Measurements from ENCODE around the gene LMO1.

Gene LMO1

DNA sequence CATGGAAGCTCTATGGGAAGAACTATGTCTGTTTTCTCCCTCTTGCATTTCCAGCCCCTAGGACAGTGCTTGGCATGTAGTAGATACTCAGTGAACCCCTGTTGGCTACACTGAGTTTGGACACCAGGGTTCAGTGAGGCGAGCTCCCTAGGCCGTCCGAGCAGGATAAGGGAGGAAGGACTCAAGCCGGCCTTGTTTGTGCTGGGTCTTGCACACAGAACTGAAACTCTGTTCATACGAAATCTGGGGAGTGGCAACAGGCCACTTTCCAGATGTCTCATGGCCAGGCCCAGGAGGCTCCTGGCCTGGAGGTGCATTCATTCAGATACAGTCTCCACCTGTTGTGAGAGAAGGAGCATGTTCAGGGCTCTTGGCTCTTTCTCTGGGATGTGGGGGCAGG lies 23.6 kb upstream of the LMO1 start:
- H3K4me3 Mint-ChIP-seq: no peak overlapping the region
- H3K9me3 Mint-ChIP-seq: no peaks in the 10 kb centered on the region
- peaks cover 66% of the 10 kb centered on the region for H3K4me1 Mint-ChIP-seq
- DNase-seq: no peak
- H3K27me3 Mint-ChIP-seq (ENCODE audit: low read depth, poor library complexity): peaks cover 14% of the 10 kb centered on the region
- no peak for TF ChIP-seq CTCF (IDR thresholded peaks at IDR 0.05)
- H3K36me3 Mint-ChIP-seq (ENCODE audit: low read depth): no peaks in the 10 kb centered on the region
- no peak overlapping the region for H3K27ac Mint-ChIP-seq

DNA sequence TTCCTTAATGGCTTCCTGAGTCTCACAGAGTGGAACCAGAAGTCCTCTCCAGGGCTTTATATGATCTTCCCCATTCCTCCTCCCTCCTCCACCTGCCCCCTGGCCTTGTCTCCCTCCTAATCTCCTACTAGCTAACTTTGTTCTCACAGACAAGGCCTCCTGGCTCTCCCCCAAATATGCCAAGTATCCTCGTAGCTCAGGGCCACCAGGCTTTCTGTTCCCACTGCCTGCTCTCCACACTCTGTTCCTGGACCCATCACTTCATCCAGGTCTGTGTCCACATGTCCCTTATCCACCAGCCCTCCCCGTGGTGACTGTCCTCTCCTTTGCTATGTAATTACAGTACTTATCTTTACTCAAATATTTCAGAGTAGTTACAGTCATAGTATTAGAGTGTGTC lies 23.2 kb upstream of the LMO1 start:
- H3K36me3 Mint-ChIP-seq (ENCODE audit: low read depth): no peaks in the 10 kb centered on the region
- no peaks in the 10 kb centered on the region for H3K9me3 Mint-ChIP-seq
- peaks cover 14% of the 10 kb centered on the region for H3K27me3 Mint-ChIP-seq (ENCODE audit: low read depth, poor library complexity)
- TF ChIP-seq CTCF (IDR thresholded peaks at IDR 0.05): no peak
- no peak overlapping the region for H3K4me3 Mint-ChIP-seq
- H3K27ac Mint-ChIP-seq: no peak overlapping the region
- DNase-seq: no peak
- H3K4me1 Mint-ChIP-seq: peaks cover 65% of the 10 kb centered on the region

DNA sequence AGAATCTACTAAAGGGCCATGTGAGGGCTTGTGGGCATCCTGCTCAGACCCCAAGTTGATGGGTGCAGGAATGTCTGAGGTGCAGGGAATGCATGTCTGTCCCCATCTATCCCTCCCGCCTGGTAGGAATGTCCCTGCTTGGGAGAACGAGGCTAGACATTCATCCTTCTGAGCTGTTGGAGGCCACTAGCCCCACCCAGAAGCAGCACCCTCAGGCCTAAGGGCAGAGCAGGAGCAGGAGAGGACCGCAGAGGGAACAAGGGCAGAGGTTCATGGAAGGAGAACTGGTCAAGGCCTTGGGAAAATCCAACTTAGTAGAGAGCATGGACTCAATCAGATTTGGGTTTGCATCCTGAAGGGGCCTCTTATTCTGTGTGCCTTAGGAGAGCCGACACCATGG lies 22.1 kb upstream of the LMO1 start:
- H3K9me3 Mint-ChIP-seq: peaks cover 2% of the 10 kb centered on the region
- no peaks in the 10 kb centered on the region for H3K36me3 Mint-ChIP-seq (ENCODE audit: low read depth)
- DNase-seq: no peak
- no peak for TF ChIP-seq CTCF (IDR thresholded peaks at IDR 0.05)
- H3K27me3 Mint-ChIP-seq (ENCODE audit: low read depth, poor library complexity): peaks cover 14% of the 10 kb centered on the region
- H3K27ac Mint-ChIP-seq: no peak overlapping the region
- H3K4me1 Mint-ChIP-seq: peaks cover 54% of the 10 kb centered on the region
- no peak overlapping the region for H3K4me3 Mint-ChIP-seq

DNA sequence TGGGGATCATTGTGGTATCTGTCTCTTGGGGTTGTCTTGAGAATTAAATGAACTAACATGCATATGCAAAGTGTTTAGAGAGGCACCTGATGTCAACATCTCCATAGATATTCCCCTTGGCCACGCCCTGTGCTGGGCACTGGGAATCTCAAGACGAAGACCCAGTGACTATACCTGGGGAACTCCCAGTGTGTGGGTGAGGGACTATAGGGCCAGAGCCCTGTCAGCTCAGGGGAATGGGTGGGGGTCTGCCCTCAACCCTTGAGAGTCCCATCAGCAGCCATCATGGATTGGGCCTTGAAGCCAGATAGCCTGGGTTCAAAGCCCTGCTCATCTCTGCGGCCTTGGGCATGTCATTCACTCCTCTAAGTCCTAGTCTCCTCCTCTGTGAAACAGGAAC lies 21.6 kb upstream of the LMO1 start:
- Mint-ChIP-seq H3K4me3 (no peak overlapping the region), H3K27ac (no peak overlapping the region), H3K27me3 (ENCODE audit: low read depth, poor library complexity) (peaks cover 14% of the 10 kb centered on the region), H3K4me1 (peaks cover 49% of the 10 kb centered on the region), H3K36me3 (ENCODE audit: low read depth) (no peaks in the 10 kb centered on the region), H3K9me3 (peaks cover 7% of the 10 kb centered on the region)
- DNase-seq: no peak
- TF ChIP-seq CTCF (IDR thresholded peaks at IDR 0.05): no peak

DNA sequence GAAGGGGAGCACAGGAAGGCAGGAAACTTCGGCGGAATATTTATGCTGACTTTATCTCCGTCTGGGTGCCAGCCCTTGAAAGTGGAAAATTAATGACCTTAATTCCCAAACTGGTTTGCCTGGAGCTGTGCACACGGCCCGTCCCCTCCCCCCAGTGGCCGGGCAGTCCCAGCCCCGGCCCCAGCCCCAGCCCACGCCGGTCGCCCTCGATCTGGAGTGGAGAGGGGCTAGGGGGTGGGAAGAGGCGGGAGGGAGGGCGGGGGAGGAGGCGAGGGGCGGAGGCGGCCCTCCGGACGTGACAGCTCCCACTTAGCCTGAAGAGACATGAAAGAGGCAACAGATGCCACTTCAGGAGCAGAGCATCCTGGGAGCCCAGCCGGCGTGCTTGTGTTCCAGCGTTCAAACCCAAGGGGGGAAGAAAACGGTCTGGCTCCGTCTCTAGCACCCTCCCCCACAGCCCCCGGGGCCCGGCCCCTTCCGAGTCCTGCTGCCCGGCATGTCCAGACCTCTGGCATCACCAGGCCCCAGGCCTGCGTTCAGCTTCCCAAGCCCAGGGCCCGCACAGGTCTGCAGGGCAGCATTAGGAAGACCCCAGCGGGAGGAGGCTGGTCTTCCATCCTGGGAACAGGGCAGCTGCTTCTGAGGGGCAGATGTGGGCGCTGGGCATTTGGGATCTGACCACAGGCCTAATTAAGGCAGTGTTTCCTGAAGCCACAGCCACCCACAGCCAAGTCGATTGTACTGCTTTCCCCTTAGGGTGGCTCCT lies 20.0 kb upstream of the LMO1 start:
- Mint-ChIP-seq H3K9me3 (peaks cover 14% of the 10 kb centered on the region), H3K36me3 (ENCODE audit: low read depth) (no peaks in the 10 kb centered on the region), H3K27ac (no peak overlapping the region), H3K27me3 (ENCODE audit: low read depth, poor library complexity) (peaks cover 14% of the 10 kb centered on the region), H3K4me3 (no peak overlapping the region), H3K4me1 (peaks cover 33% of the 10 kb centered on the region)
- no peak for TF ChIP-seq CTCF (IDR thresholded peaks at IDR 0.05)
- DNase-seq: peak; percentile 68

GRCh38 chr11:8283100-8283464 lies 19.4 kb upstream of the LMO1 start:
- DNase-seq: no peak
- Mint-ChIP-seq H3K27ac (no peak overlapping the region), H3K27me3 (ENCODE audit: low read depth, poor library complexity) (peaks cover 17% of the 10 kb centered on the region), H3K9me3 (peaks cover 14% of the 10 kb centered on the region), H3K36me3 (ENCODE audit: low read depth) (no peaks in the 10 kb centered on the region), H3K4me3 (no peak overlapping the region), H3K4me1 (peaks cover 27% of the 10 kb centered on the region)
- no peak for TF ChIP-seq CTCF (IDR thresholded peaks at IDR 0.05)
